Measurements from ENCODE around the gene TCEANC. TPM values are rescaled to one million over a fixed set of nuclear protein-coding genes. Genes with fewer than 3 reads are reported as not detected.

The TCEANC gene
- polyA plus RNA-seq, 3 donors, result 5.5 to 6.1 (median 6.0) TPM

- DNase-seq (ENCODE audit: extremely low read depth in 1 of 11, low read depth in 9 of 11, low spot score in 4 of 11), result peak in 1 of 11 donors; percentile 2
Observed at GRCh38 chrX:13688384-13688957, 35.5 kb downstream of the TCEANC start.

- DNase-seq (ENCODE audit: extremely low read depth in 1 of 11, low read depth in 9 of 11, low spot score in 4 of 11), result peak in 10 of 11 donors; percentile 33 to 75 (median 64)
Observed at GRCh38 chrX:13688958-13689740, 36.2 kb downstream of the TCEANC start, which contains the start of gene RAB9A. RAB9A (plus strand) TSS chrX:13689128; CDS start chrX:13708747, 19,619 bp downstream.

- DNase-seq (ENCODE audit: extremely low read depth in 1 of 11, low read depth in 9 of 11, low spot score in 4 of 11), result peak in 5 of 11 donors; percentile 9 to 19 (median 15)
Observed at GRCh38 chrX:13689741-13690211, 36.8 kb downstream of the TCEANC start.

- DNase-seq (ENCODE audit: extremely low read depth in 1 of 11, low read depth in 9 of 11, low spot score in 4 of 11), result no peak
Observed at GRCh38 chrX:13690836-13691235, 37.9 kb downstream of the TCEANC start.

GRCh38 chrX:13691841-13692371 lies 39.0 kb downstream of the TCEANC start:
- no peak for DNase-seq (ENCODE audit: extremely low read depth in 1 of 11, low read depth in 9 of 11, low spot score in 4 of 11)

- no peak for DNase-seq (ENCODE audit: extremely low read depth in 1 of 11, low read depth in 9 of 11, low spot score in 4 of 11)
Observed at GRCh38 chrX:13692771-13693231, 39.9 kb downstream of the TCEANC start.

- DNase-seq (ENCODE audit: extremely low read depth in 1 of 11, low read depth in 9 of 11, low spot score in 4 of 11), result no peak
Observed at GRCh38 chrX:13693341-13693961, 40.5 kb downstream of the TCEANC start.

GRCh38 chrX:13694359-13694758 lies 41.4 kb downstream of the TCEANC start:
- no peak for DNase-seq (ENCODE audit: extremely low read depth in 1 of 11, low read depth in 9 of 11, low spot score in 4 of 11)

GRCh38 chrX:13694983-13695382 lies 42.0 kb downstream of the TCEANC start:
- no peak for DNase-seq (ENCODE audit: extremely low read depth in 1 of 11, low read depth in 9 of 11, low spot score in 4 of 11)

- no peak for DNase-seq (ENCODE audit: extremely low read depth in 1 of 11, low read depth in 9 of 11, low spot score in 4 of 11)
Observed at GRCh38 chrX:13695601-13696115, 42.7 kb downstream of the TCEANC start.

GRCh38 chrX:13697455-13697854 lies 44.5 kb downstream of the TCEANC start:
- DNase-seq (ENCODE audit: extremely low read depth in 1 of 11, low read depth in 9 of 11, low spot score in 4 of 11), result no peak

GRCh38 chrX:13697976-13698375 lies 45.0 kb downstream of the TCEANC start:
- no peak for DNase-seq (ENCODE audit: extremely low read depth in 1 of 11, low read depth in 9 of 11, low spot score in 4 of 11)

- DNase-seq (ENCODE audit: extremely low read depth in 1 of 11, low read depth in 9 of 11, low spot score in 4 of 11), result no peak
Observed at GRCh38 chrX:13698432-13698831, 45.5 kb downstream of the TCEANC start.

- DNase-seq (ENCODE audit: extremely low read depth in 1 of 11, low read depth in 9 of 11, low spot score in 4 of 11), result no peak
Observed at GRCh38 chrX:13699183-13699826, 46.4 kb downstream of the TCEANC start.

GRCh38 chrX:13700380-13700779 lies 47.4 kb downstream of the TCEANC start:
- DNase-seq (ENCODE audit: extremely low read depth in 1 of 11, low read depth in 9 of 11, low spot score in 4 of 11), result no peak

GRCh38 chrX:13702111-13702789 lies 49.3 kb downstream of the TCEANC start:
- DNase-seq (ENCODE audit: extremely low read depth in 1 of 11, low read depth in 9 of 11, low spot score in 4 of 11), result no peak

GRCh38 chrX:13703135-13703534 lies 50.2 kb downstream of the TCEANC start:
- DNase-seq (ENCODE audit: extremely low read depth in 1 of 11, low read depth in 9 of 11, low spot score in 4 of 11), result no peak

- DNase-seq (ENCODE audit: extremely low read depth in 1 of 11, low read depth in 9 of 11, low spot score in 4 of 11), result no peak
Observed at GRCh38 chrX:13703589-13703988, 50.6 kb downstream of the TCEANC start.
